IMR-90 (cell line): ENCODE results near the gene MAP3K5. TPM values are rescaled to one million over a fixed set of nuclear protein-coding genes. Genes with fewer than 3 reads are reported as not detected.

Experiments
- ATAC-seq: fragments of 200-7000 bp; cut with Tn5 transposase; 2 replicates; pipeline ENCODE4 v1.9.1; 2020; ENCODE audit warnings: low read depth, mild to moderate bottlenecking, moderate library complexity
- BruUV-seq: library from RNA; stranded (reverse); fragments of 400-500 nt; replicated peaks from 2 replicates; lab custom pipeline; 2021; lab: Mats Ljungman, UMichigan
- CTCF ChIA-PET: fragments of 300-600 bp; formaldehyde crosslinking; extraction: SDS; loops from one replicate; lab custom pipeline; 2021; ENCODE audit warnings: antibody characterized with exemption; lab: Yijun Ruan, JAX
- POLR2A ChIA-PET: fragments of 300-600 bp; sonication (Branson Sonifier 250); formaldehyde crosslinking; loops from one replicate; lab custom pipeline; 2022; ENCODE audit warnings: antibody characterized with exemption; ENCODE audit not compliant: unreplicated experiment; lab: Charles Lee
- DNase-seq: peaks from one replicate; pipeline ENCODE4 v3.0.0; 2013
- H2AFZ ChIP-seq: replicated peaks from 2 replicates; pipeline ENCODE3; 2013; ENCODE audit warnings: low read length, mild to moderate bottlenecking; ENCODE audit not compliant: poor library complexity
- H2AK5ac ChIP-seq: 2 replicates; pipeline ENCODE4 v1.6.1; 2013; ENCODE audit warnings: low read depth, low read length, inconsistent platforms
- H2AK9ac ChIP-seq: replicated peaks from 2 replicates; pipeline ENCODE3; 2013; ENCODE audit warnings: mild to moderate bottlenecking, low read depth, low read length, moderate library complexity; ENCODE audit not compliant: poor library complexity
- H2BK120ac ChIP-seq: 2 replicates; pipeline ENCODE4 v1.6.1; 2013; ENCODE audit warnings: low read depth, low read length, inconsistent platforms
- H2BK15ac ChIP-seq: 3 replicates; pipeline ENCODE4 v1.6.1; 2013; ENCODE audit warnings: low read depth, low read length, inconsistent platforms
- H2BK20ac ChIP-seq: 2 replicates; pipeline ENCODE4 v1.6.1; 2013; ENCODE audit warnings: low read depth, mild to moderate bottlenecking, inconsistent platforms, low read length, moderate library complexity
- H2BK5ac ChIP-seq: 2 replicates; pipeline ENCODE4 v1.6.1; 2013; ENCODE audit warnings: mild to moderate bottlenecking, low read depth, low read length, inconsistent platforms; ENCODE audit not compliant: poor library complexity, severe bottlenecking
- H3K14ac ChIP-seq: replicated peaks from 2 replicates; pipeline ENCODE4 v1.6.1; 2013; ENCODE audit warnings: low read depth, low read length, inconsistent platforms
- H3K18ac ChIP-seq: 2 replicates; pipeline ENCODE4 v1.6.1; 2013; ENCODE audit warnings: low read depth, low read length, control low read depth
- H3K23ac ChIP-seq: 2 replicates; pipeline ENCODE4 v1.6.1; 2013; ENCODE audit warnings: low read depth, low read length, inconsistent platforms
- H3K27ac ChIP-seq: 2 replicates; pipeline ENCODE4 v1.5.1; 2013; ENCODE audit warnings: mild to moderate bottlenecking, control low read depth, low read length; ENCODE audit not compliant: insufficient read depth
- H3K27me3 ChIP-seq: 2 replicates; pipeline ENCODE4 v1.6.1; 2013; ENCODE audit warnings: low read length; ENCODE audit not compliant: control insufficient read depth, insufficient read depth
- H3K36me3 ChIP-seq: 2 replicates; pipeline ENCODE4 v1.6.1; 2013; ENCODE audit warnings: low read length, mixed read lengths; ENCODE audit not compliant: control insufficient read depth, insufficient read depth
- H3K4ac ChIP-seq: 2 replicates; pipeline ENCODE4 v1.6.1; 2013; ENCODE audit warnings: low read depth, low read length, inconsistent platforms
- H3K4me1 ChIP-seq: 2 replicates; pipeline ENCODE4 v1.6.1; 2013; ENCODE audit warnings: low read length, mixed read lengths; ENCODE audit not compliant: control insufficient read depth, insufficient read depth
- H3K4me2 ChIP-seq: 2 replicates; pipeline ENCODE4 v1.6.1; 2013; ENCODE audit warnings: low read depth, mild to moderate bottlenecking, control low read depth, low read length, moderate library complexity
- H3K4me3 ChIP-seq: 2 replicates; pipeline ENCODE4 v1.5.1; 2013; ENCODE audit warnings: low read depth, mild to moderate bottlenecking, control low read depth, low read length, moderate library complexity; ENCODE audit not compliant: insufficient read depth
- H3K56ac ChIP-seq: 2 replicates; pipeline ENCODE4 v1.6.1; 2013; ENCODE audit warnings: low read length, inconsistent platforms; ENCODE audit not compliant: insufficient read depth; ENCODE audit errors: extremely low read depth
- H3K79me1 ChIP-seq, 2 experiments: 2 replicates each; pipeline ENCODE4 v1.6.1; 2013; ENCODE audit warnings: low read length in 2 of 2, inconsistent platforms in 1 of 2, low read depth in 1 of 2
- H3K9ac ChIP-seq: 2 replicates; pipeline ENCODE4 v1.6.1; 2013; ENCODE audit warnings: low read depth, low read length, control low read depth
- H3K9me1 ChIP-seq: 2 replicates; pipeline ENCODE4 v1.6.1; 2013; ENCODE audit warnings: low read length, inconsistent platforms; ENCODE audit not compliant: insufficient read depth
- H3K9me3 ChIP-seq: 2 replicates; pipeline ENCODE4 v1.6.1; 2013; ENCODE audit warnings: low read length; ENCODE audit not compliant: control insufficient read depth, insufficient read depth
- H4K20me1 ChIP-seq: 2 replicates; pipeline ENCODE4 v1.6.1; 2013; ENCODE audit warnings: low read length, inconsistent platforms; ENCODE audit not compliant: insufficient read depth
- H4K5ac ChIP-seq: 2 replicates; pipeline ENCODE4 v1.6.1; 2013; ENCODE audit warnings: mild to moderate bottlenecking, low read depth, low read length, control low read depth
- H4K8ac ChIP-seq, 2 experiments: 2 replicates each; pipeline ENCODE4 v1.6.1; 2013; ENCODE audit warnings: low read depth in 2 of 2, low read length in 2 of 2, control low read depth in 1 of 2, inconsistent platforms in 1 of 2
- H4K91ac ChIP-seq: 2 replicates; pipeline ENCODE4 v1.6.1; 2013; ENCODE audit warnings: low read depth, low read length, inconsistent platforms; ENCODE audit not compliant: insufficient read depth
- CTCF ChIP-seq: conservative IDR thresholded peaks from 2 replicates; pipeline ENCODE4 v1.5.1; 2012; ENCODE audit warnings: mild to moderate bottlenecking, low read depth, low read length, improper control_type of control experiment
- MAZ ChIP-seq: IDR thresholded peaks from 2 replicates; pipeline ENCODE4 v1.6.1; 2012; ENCODE audit warnings: low read depth, mild to moderate bottlenecking, low read length, improper control_type of control experiment, moderate library complexity, borderline replicate concordance
- MXI1 ChIP-seq: IDR thresholded peaks from 2 replicates; pipeline ENCODE4 v1.6.1; 2012; ENCODE audit warnings: low read depth, mild to moderate bottlenecking, low read length, moderate library complexity, borderline replicate concordance
- RAD21 ChIP-seq: IDR thresholded peaks from 2 replicates; pipeline ENCODE4 v1.6.1; 2012; ENCODE audit warnings: low read length, improper control_type of control experiment
- RCOR1 ChIP-seq: IDR thresholded peaks from 2 replicates; pipeline ENCODE4 v1.6.1; 2012; ENCODE audit warnings: mild to moderate bottlenecking, low read length, improper control_type of control experiment; ENCODE audit not compliant: insufficient replicate concordance
- USF2 ChIP-seq: fragments of 150-350 bp; IDR thresholded peaks from 2 replicates; pipeline ENCODE4 v1.6.1; 2017; ENCODE audit warnings: mild to moderate bottlenecking, antibody characterized with exemption, low read length, low read depth
- WGBS, 2 experiments: methylation state at CpG; one replicate each; pipeline versions ENCODE4 v1.1.5 to v1.1.7; 2013; ENCODE audit warnings: missing lambda C conversion rate in 2 of 2; ENCODE audit not compliant: insufficient read length in 1 of 2; ENCODE audit errors: extremely low coverage in 2 of 2; 5-methylcytosine and 5-hydroxymethylcytosine counted together
- dilution Hi-C: fragments of 300-500 bp; cut with HindIII; formaldehyde crosslinking; loops from one replicate; pipeline ENCODE4 v1.14.3; 2018; ENCODE audit warnings: low sequenced_read_pairs; ENCODE audit not compliant: unreplicated experiment
- in situ Hi-C: fragments of 300-500 bp; cut with MboI; formaldehyde crosslinking; loops from 3 replicates; pipeline ENCODE4 v1.14.3; 2019; ENCODE audit warnings: low sequenced_read_pairs, inconsistent platforms, mixed read lengths
- intact Hi-C: fragments of 100-400 bp; cut with micrococcal nuclease; formaldehyde crosslinking; loops from 2 replicates; pipeline ENCODE4 v1.10.0; 2022
- polyA plus RNA-seq, 3 experiments: library from polyadenylated mRNA; depleted of rRNA; stranded (reverse); fragments of >200 nt; gene quantifications; 2 replicates each; pipeline ENCODE4 v1.2.3, GENCODE V29; 2012; ENCODE audit warnings: low replicate concordance in 1 of 3
- total RNA-seq: library from RNA; depleted of rRNA; stranded (reverse); fragments of >200 nt; gene quantifications from 2 replicates; pipeline ENCODE4 v1.2.3, GENCODE V29; 2012

Gene MAP3K5
- total and polyA plus RNA-seq, 2 of the 4 experiments (the other 2 are of a cell fraction): 5.4 to 17.6 TPM

- Histone ChIP-seq H3K4me3 (peak overlapping the region; percentile 95), H2BK5ac (peak overlapping the region; percentile 52), H2BK120ac (peak overlapping the region; percentile 54), H3K9me3 (no peaks in the 10 kb centered on the region), H2BK15ac (peak overlapping the region; percentile 40), H2BK20ac (peak overlapping the region; percentile 28; the same call in 1 of the 2 replicates), H3K9me1 (peaks cover 9% of the 10 kb centered on the region), H4K5ac (peak overlapping the region; percentile 82; the same call in 1 of the 2 replicates), H3K4ac (peak overlapping the region; percentile 42; the same call in 1 of the 2 replicates), H3K79me1 (peaks cover 7 to 42% of the 10 kb centered on the region in 2 experiments), H3K14ac (peak overlapping the region; percentile 68), H2AK9ac (peak overlapping the region; percentile 74), H2AK5ac (peak overlapping the region; percentile 53; the same call in 1 of the 2 replicates), H3K56ac (peak overlapping the region; percentile 85), H3K4me2 (peak overlapping the region; percentile 93), H4K91ac (peak overlapping the region; percentile 76), H3K9ac (peak overlapping the region; percentile 89), H3K18ac (peak overlapping the region; percentile 78; the same call in 1 of the 2 replicates), H2AFZ (no peak overlapping the region), H3K23ac (peak overlapping the region; percentile 68), H3K36me3 (no peaks in the 10 kb centered on the region), H4K8ac (peak overlapping the region; percentile 4 to 6; a peak in 2 of 4 replicates), H4K20me1 (no peaks in the 10 kb centered on the region), H3K27me3 (no peaks in the 10 kb centered on the region), H3K27ac (peak overlapping the region; percentile 71), H3K4me1 (peaks cover 13% of the 10 kb centered on the region)
- POLR2A ChIA-PET: interaction anchor here (1.4 kb wide), 1 partner anchor 146 kb away, joined by 4 read pairs; no protein-coding TSS in a partner anchor
- CTCF ChIA-PET: interaction anchor here (0.9 to 1.4 kb wide), 2 partner anchors 19 to 146 kb away, joined by 3 to 10 read pairs; no protein-coding TSS in a partner anchor
- DNase-seq (no peak), ATAC-seq (no peak)
- WGBS, 2 experiments: no CpG with 5 or more reads among the region's 7 CpGs
- intact Hi-C loops: loop anchor here (5.0 to 10.0 kb wide), 4 partner anchors 73 to 503 kb away; partner anchors contain the start of gene BCLAF1
- dilution Hi-C loops: no loop called here
- TF ChIP-seq MXI1 (no peak), MAZ (no peak), RAD21 (no peak), CTCF (no peak), RCOR1 (no peak), USF2 (no peak)
- in situ Hi-C loops: loop anchor here (5.0 to 25.0 kb wide), 3 partner anchors 143 to 503 kb away; partner anchors contain the start of gene BCLAF1
- no TSS peak for BruUV-seq
Observed at GRCh38 chr6:136790411-136791295, 1.6 kb downstream of the MAP3K5 start.
